Esophagus squamous epithelium (tissue), 5 donors: Measurements from ENCODE around the gene NARS2. TPM values are rescaled to one million over a fixed set of nuclear protein-coding genes. Genes with fewer than 3 reads are reported as not detected.
"Not testable (repeated sequence)": the region's sequence is repeated elsewhere in the genome, so short reads cannot be mapped to it uniquely, and the experiment has no call there.

Experiments
- DNase-seq: peaks from one replicate; lab custom pipeline; 2025; lab: John Stamatoyannopoulos, UW
- H3K27ac ChIP-seq, 4 donors: fragments of 200-600 bp; sonication (generic); one replicate each; pipeline ENCODE4 v1.5.1; 2016 to 2019; ENCODE audit warnings: mild to moderate bottlenecking in 1 of 4
- H3K27me3 ChIP-seq, 4 donors: fragments of 200-600 bp; sonication (generic); 1 replicate in 3 of 4; 2 replicates in 1 of 4; pipeline versions ENCODE4 v1.5.1 to v1.6.0; 2017 to 2021; ENCODE audit warnings: antibody characterized with exemption in 1 of 4
- H3K36me3 ChIP-seq, 3 donors: fragments of 200-600 bp; sonication (generic); one replicate each; pipeline ENCODE4 v1.5.1; 2016 to 2019
- H3K4me1 ChIP-seq, 3 donors: fragments of 200-600 bp; sonication (generic); one replicate each; pipeline ENCODE4 v1.5.1; 2017 to 2019
- H3K4me3 ChIP-seq, 4 donors: fragments of 200-600 bp; sonication (generic); 1 replicate in 3 of 4; 2 replicates in 1 of 4; pipeline ENCODE4 v1.5.1; 2016 to 2019; ENCODE audit warnings: mild to moderate bottlenecking in 2 of 4, moderate library complexity in 1 of 4
- H3K9me3 ChIP-seq, 3 donors: fragments of 200-600 bp; sonication (generic); one replicate each; pipeline ENCODE4 v1.5.1; 2016 to 2019
- POLR2A ChIP-seq, 4 donors: fragments of 450-650 bp; IDR thresholded peaks; one replicate each; pipeline ENCODE4 v1.6.1; 2017; ENCODE audit warnings: antibody characterized with exemption in 4 of 4, mild to moderate bottlenecking in 4 of 4, moderate library complexity in 3 of 4
- WGBS, 2 donors: methylation state at CpG; one replicate each; pipeline ENCODE4 v1.1.5; 2018; 5-methylcytosine and 5-hydroxymethylcytosine counted together
- intact Hi-C: fragments of 100-400 bp; cut with DNase I; formaldehyde crosslinking; loops from one replicate; pipeline ENCODE4 v1.15.0; 2022
- total RNA-seq, 4 donors: library from RNA; depleted of rRNA; stranded (reverse); fragments of >200 nt; gene quantifications; one replicate each; pipeline ENCODE4 v1.1.0, GENCODE V29; 2016
- TF ChIP-seq, protein P1 (sequence below), 6 experiments: fragments of 450-650 bp in 4 of 6; fragments of 200-600 bp in 2 of 6; sonication (generic) in 2 of 6; IDR thresholded peaks; one replicate each; pipeline ENCODE4 v1.5.1; 2016 to 2019; ENCODE audit warnings: antibody characterized with exemption in 6 of 6, mild to moderate bottlenecking in 4 of 6, moderate library complexity in 4 of 6
- donor health status: DM: yes; HTN: yes; CAD: no.

Gene NARS2
- total RNA-seq, 4 donors from 2014 or later: 9.4 to 15.7 (median 13.6) TPM

DNA sequence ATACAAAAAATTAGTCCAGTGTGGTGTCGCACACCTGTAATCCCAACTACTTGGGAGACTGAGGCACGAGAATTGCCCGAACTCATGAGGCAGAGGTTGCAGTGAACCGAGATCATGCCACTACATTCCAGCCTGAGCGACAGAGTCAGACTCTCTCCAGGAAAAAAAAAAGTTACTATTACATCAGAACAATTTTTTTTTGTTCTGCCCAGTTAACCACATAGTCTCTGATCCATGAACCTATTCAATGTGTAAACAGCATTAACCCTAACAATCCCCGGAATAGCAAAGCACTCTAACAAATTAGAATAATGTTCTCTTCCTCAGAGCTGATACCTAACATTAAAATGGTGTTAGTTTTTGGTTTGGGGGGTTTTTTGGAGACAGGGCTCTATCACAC lies 4.6 kb downstream of the NARS2 start:
- no peak for TF ChIP-seq POLR2A (IDR thresholded peaks at IDR 0.05)
- TF ChIP-seq, protein P1, sequence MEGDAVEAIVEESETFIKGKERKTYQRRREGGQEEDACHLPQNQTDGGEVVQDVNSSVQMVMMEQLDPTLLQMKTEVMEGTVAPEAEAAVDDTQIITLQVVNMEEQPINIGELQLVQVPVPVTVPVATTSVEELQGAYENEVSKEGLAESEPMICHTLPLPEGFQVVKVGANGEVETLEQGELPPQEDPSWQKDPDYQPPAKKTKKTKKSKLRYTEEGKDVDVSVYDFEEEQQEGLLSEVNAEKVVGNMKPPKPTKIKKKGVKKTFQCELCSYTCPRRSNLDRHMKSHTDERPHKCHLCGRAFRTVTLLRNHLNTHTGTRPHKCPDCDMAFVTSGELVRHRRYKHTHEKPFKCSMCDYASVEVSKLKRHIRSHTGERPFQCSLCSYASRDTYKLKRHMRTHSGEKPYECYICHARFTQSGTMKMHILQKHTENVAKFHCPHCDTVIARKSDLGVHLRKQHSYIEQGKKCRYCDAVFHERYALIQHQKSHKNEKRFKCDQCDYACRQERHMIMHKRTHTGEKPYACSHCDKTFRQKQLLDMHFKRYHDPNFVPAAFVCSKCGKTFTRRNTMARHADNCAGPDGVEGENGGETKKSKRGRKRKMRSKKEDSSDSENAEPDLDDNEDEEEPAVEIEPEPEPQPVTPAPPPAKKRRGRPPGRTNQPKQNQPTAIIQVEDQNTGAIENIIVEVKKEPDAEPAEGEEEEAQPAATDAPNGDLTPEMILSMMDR (IDR thresholded peaks at IDR 0.05): no peak
- no peaks in the 10 kb centered on the region for H3K9me3 ChIP-seq
- DNase-seq: no peak
- no peak overlapping the region for H3K4me3 ChIP-seq
- intact Hi-C loops: no loop called here
- peaks cover 9 to 17% (median 13%) of the 10 kb centered on the region in 3 donors for H3K4me1 ChIP-seq
- 81 to 89% methylated on average over 6 of the region's 6 CpGs for WGBS, 2 donors
- H3K36me3 ChIP-seq: peaks cover 0 to 53% (median 6%) of the 10 kb centered on the region in 3 donors
- H3K27ac ChIP-seq: no peak overlapping the region
- H3K27me3 ChIP-seq: no peaks in the 10 kb centered on the region

DNA sequence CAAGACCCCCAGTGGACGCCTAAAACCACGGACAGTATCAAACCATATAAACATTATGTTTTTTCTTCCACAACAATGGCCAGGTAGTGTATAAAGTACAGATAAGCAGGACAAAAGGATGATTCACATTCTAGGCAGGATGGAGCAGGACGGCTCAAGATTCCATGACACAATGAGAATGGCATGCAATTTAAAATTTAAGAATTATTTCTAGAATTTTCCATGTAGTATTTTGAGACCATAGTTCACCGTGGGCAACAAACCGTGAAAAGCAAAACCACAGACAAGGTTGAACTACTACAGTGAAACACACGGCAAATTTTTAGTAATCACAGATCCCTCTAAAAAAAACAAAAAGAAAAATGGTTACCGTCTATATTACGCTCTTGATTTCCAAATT lies 7.5 kb downstream of the NARS2 start:
- intact Hi-C loops: loop anchor here (5.0 to 10.0 kb wide), 2 partner anchors 155 to 342 kb away; no protein-coding TSS in a partner anchor
- no peak for DNase-seq
- Histone ChIP-seq H3K4me3 (no peak overlapping the region), H3K4me1 (peaks cover 0 to 7% (median 2%) of the 10 kb centered on the region in 3 donors), H3K27me3 (no peaks in the 10 kb centered on the region), H3K27ac (no peak overlapping the region), H3K9me3 (no peaks in the 10 kb centered on the region), H3K36me3 (peaks cover 0 to 57% (median 6%) of the 10 kb centered on the region in 3 donors)
- WGBS, 2 donors: 48 to 51% methylated on average over 8 of the region's 8 CpGs
- TF ChIP-seq POLR2A (IDR thresholded peaks at IDR 0.05): no peak
- TF ChIP-seq, protein P1 (IDR thresholded peaks at IDR 0.05): no peak

DNA sequence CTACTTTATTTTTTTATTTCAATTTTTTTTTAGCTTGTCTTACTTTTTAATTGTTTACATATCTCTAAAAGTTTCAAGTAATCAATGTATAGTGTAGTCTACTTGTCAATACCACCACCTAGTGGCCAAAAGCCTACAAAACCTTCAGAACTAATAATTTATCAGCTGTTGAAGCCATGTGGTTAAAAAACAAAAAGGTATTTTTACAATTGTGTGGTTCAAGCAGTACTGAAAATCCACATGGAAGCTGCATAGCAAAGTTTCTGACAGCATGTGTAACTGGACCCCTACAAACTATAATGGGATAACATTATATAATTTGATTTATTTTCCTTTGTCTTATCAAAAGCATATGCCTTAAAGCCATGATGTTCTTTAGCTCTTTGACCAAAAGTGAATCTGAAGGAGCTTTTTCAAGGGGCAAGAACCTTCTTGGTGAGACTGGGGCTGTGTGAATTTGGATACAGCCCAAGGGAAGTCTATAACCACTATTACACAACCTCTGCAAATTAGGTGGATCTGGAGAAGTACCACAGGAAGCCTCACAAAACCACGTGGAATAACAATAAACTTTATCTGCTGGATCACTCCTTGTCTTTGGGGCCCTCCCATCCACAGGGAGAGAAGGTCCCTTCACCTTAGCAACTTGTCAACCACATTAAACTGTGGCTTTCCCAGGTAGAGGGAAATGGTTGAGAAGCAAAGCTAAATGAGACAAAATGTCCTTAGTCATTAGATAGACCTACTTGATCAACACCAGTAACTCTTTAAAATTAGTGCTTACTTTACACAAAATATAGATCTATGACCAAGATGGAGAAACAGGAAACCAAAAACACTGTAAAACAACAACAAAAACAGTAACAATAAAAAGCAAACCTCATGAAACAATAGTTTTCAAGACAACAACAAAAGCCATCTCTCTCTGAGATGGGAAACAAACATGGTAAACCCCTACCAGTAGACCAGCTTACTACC lies 9.9 kb downstream of the NARS2 start:
- intact Hi-C loops: loop anchor here (5.0 to 10.0 kb wide), 2 partner anchors 152 to 340 kb away; no protein-coding TSS in a partner anchor
- 54 to 75% methylated on average over 1 of the region's 1 CpG for WGBS, 2 donors
- TF ChIP-seq POLR2A (IDR thresholded peaks at IDR 0.05): no peak
- TF ChIP-seq, protein P1 (IDR thresholded peaks at IDR 0.05): peak; percentile 21 to 83 (median 72)
- no peak for DNase-seq
- Histone ChIP-seq H3K27me3 (no peaks in the 10 kb centered on the region), H3K4me1 (peaks cover 3 to 24% (median 7%) of the 10 kb centered on the region in 3 donors), H3K27ac (no peak overlapping the region), H3K4me3 (no peak overlapping the region), H3K36me3 (peaks cover 0 to 40% (median 6%) of the 10 kb centered on the region in 3 donors), H3K9me3 (no peaks in the 10 kb centered on the region)

DNA sequence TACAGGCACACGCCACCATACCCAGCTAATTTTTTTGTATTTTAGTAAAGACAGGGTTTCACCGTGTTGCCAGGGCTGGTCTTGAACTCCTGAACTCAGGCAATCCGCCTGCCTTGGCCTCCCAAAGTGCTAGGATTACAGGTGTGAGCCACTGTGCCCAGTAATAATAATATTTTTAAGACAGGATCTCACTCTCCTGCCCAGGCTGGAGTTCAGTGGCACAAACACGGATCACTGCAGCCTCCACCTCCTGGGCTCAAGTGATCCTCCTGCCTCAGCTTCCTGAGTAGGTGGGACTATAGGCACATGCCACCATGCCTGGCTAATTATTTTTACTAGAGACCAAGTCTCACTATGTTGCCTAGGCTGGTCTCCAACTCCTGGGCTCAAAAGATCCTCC lies 10.6 kb downstream of the NARS2 start:
- Histone ChIP-seq H3K36me3 (peaks cover 0 to 37% (median 6%) of the 10 kb centered on the region in 3 donors), H3K4me1 (peaks cover 3 to 24% (median 7%) of the 10 kb centered on the region in 3 donors)
- H3K9me3 ChIP-seq, H3K27me3 ChIP-seq, H3K27ac ChIP-seq, H3K4me3 ChIP-seq, DNase-seq: not testable (repeated sequence)
- intact Hi-C loops: loop anchor here (10.0 kb wide), 1 partner anchor 339 kb away; no protein-coding TSS in a partner anchor
- WGBS, 2 donors: 63 to 75% methylated on average over 1 to 4 of the region's 4 CpGs

DNA sequence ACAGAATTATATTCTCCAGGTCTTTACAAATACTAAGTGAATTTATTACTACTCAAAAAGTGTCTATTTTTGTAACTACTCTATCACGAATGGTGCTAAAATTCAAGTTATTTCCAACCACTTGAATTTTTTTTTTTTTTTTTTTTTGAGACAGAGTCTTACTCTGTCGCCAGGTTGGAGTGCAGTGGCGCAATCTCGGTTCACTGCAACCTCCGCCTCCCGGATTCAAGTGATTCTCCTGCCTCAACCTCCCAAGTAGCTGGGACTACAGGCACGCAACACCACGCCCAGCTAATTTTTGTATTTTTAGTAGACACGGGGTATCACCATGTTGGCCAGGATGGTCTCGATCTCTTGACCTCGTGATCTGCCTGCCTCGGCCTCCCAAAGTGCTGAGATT lies 11.6 kb downstream of the NARS2 start:
- WGBS, 2 donors: 92 to 96% methylated on average over 11 to 12 of the region's 12 CpGs

More for the DNA sequence above, 11.6 kb downstream of the NARS2 start:
- H3K27me3 ChIP-seq, H3K27ac ChIP-seq, H3K9me3 ChIP-seq, DNase-seq, H3K4me3 ChIP-seq: not testable (repeated sequence)
- H3K36me3 ChIP-seq: peaks cover 0 to 43% (median 6%) of the 10 kb centered on the region in 3 donors
- peaks cover 3 to 24% (median 7%) of the 10 kb centered on the region in 3 donors for H3K4me1 ChIP-seq
- intact Hi-C loops: loop anchor here (10.0 kb wide), 1 partner anchor 338 kb away; no protein-coding TSS in a partner anchor
